Spleen (tissue), 7 donors: Measurements from ENCODE around the gene TBCD.

Experiments
- POLR2A ChIP-seq, 3 donors: fragments of 450-650 bp; IDR thresholded peaks; one replicate each; pipeline ENCODE4 v1.5.1; 2017; ENCODE audit warnings: antibody characterized with exemption in 3 of 3, mild to moderate bottlenecking in 1 of 3
- TF ChIP-seq, protein P1 (sequence below), 11 experiments: fragments of 200-600 bp in 7 of 11; fragments of 450-650 bp in 4 of 11; sonication (generic) in 4 of 11; IDR thresholded peaks in 8 of 11; conservative IDR thresholded peaks in 3 of 11; 1 replicate in 7 of 11; 2 replicates in 4 of 11; pipeline versions ENCODE4 v1.4.0 to v1.8.0; 2016 to 2021; ENCODE audit warnings: antibody characterized with exemption in 11 of 11, inconsistent platforms in 4 of 11, mild to moderate bottlenecking in 1 of 11
- donor health status: DM: no; HTN: no; CAD: no; lungs with moderate emphysema.
- donor health status: DM: no; HTN: no; CAD: no.
- donor health status: DM: no; HTN: no; CAD: no.

DNA sequence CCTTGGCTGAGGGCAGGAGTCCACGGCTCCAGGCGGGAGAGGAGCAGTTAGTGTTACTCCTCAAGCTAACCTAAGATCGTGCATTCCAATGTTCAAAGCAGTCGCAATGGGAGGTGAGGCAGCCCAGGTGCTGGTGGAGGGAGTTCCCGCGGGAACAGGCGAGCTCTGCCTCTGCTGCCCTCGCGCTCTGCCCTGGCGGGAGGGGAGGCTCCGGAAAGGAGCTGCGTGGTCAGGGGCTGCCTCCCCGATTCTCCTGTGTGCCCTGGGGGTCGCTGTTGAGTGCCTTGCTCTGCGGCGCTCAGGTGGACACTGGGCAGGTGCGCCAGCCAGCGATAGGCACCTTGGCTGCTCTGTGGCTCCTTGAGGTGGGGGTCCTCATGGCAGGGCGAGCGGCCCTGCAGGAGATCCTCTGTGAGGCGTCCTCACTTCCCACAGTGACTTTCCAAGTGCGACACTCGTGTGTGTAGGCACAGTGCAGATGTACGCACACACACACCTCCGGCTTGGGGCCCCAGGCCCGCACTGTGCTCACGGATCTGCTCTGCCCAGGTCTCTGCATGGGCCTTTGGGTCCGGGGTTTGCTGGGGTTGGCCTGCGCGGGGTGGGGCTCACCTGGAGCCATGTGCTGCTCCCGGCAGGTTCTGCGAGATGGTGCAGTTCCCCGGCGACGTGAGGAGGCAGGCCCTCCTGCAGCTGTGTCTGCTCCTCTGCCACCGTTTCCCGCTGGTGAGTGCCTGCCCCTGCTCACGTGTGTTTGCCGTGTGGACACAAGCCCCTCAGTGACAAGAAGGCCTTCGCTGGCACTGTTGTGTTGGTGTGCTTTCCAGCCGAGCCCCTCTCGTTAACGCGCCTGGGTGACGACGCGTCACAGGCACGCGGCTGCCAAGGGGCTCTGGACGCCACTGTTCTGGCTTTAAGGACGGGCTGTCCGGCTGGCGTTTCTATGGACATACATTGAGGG lies 185.8 kb downstream of the TBCD start:
- TF ChIP-seq, protein P1, sequence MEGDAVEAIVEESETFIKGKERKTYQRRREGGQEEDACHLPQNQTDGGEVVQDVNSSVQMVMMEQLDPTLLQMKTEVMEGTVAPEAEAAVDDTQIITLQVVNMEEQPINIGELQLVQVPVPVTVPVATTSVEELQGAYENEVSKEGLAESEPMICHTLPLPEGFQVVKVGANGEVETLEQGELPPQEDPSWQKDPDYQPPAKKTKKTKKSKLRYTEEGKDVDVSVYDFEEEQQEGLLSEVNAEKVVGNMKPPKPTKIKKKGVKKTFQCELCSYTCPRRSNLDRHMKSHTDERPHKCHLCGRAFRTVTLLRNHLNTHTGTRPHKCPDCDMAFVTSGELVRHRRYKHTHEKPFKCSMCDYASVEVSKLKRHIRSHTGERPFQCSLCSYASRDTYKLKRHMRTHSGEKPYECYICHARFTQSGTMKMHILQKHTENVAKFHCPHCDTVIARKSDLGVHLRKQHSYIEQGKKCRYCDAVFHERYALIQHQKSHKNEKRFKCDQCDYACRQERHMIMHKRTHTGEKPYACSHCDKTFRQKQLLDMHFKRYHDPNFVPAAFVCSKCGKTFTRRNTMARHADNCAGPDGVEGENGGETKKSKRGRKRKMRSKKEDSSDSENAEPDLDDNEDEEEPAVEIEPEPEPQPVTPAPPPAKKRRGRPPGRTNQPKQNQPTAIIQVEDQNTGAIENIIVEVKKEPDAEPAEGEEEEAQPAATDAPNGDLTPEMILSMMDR (IDR thresholded peaks at IDR 0.05 in 8 of 11, conservative IDR thresholded peaks at IDR 0.05 in 3 of 11) = no peak
- TF ChIP-seq POLR2A (IDR thresholded peaks at IDR 0.05) = no peak
